Activated T-helper 2 cell treated with anti-CD3 and anti-CD28 coated beads, Interferon-gamma antibody, Interleukin-2, Interleukin-4, amounts not matched to agents 10 μg/mL and 5 μg/mL and 100 μg/mL, durations not matched to agents 14 hours and 24 hours and 36 hours (primary cell): Measurements from ENCODE around the gene FNIP1. TPM values are rescaled to one million over a fixed set of nuclear protein-coding genes. Genes with fewer than 3 reads are reported as not detected.
"Not testable (repeated sequence)": the region's sequence is repeated elsewhere in the genome, so short reads cannot be mapped to it uniquely, and the experiment has no call there.

Experiments used
- DNase-seq: peaks from one replicate; pipeline ENCODE4 v3.0.0; 2021; ENCODE audit warnings: low spot score
- H3K27ac Mint-ChIP-seq: one replicate; pipeline ENCODE4 v1.8.0; 2021; ENCODE audit warnings: mixed read lengths
- H3K27me3 Mint-ChIP-seq: one replicate; pipeline ENCODE4 v1.8.0; 2021; ENCODE audit warnings: low read depth, mixed read lengths
- H3K36me3 Mint-ChIP-seq: one replicate; pipeline ENCODE4 v1.8.0; 2021; ENCODE audit warnings: low read depth, mixed read lengths
- H3K4me1 Mint-ChIP-seq: one replicate; pipeline ENCODE4 v1.8.0; 2021; ENCODE audit warnings: low read depth, mixed read lengths
- H3K4me3 Mint-ChIP-seq: one replicate; pipeline ENCODE4 v1.8.0; 2021; ENCODE audit warnings: low read depth, mild to moderate bottlenecking, moderate library complexity, mixed read lengths
- H3K9me3 Mint-ChIP-seq: one replicate; pipeline ENCODE4 v1.8.0; 2021; ENCODE audit warnings: mixed read lengths
- intact Hi-C: fragments of 100-400 bp; cut with micrococcal nuclease; formaldehyde crosslinking; loops from one replicate; pipeline ENCODE4 v1.15.1; 2023
- total RNA-seq: library from RNA; stranded (reverse); gene quantifications from 2 replicates; pipeline ENCODE4 v1.2.3, GENCODE V29; 2022

FNIP1 gene
- total RNA-seq, 1 donor from 2014 or later, result 18.1 TPM

DNA sequence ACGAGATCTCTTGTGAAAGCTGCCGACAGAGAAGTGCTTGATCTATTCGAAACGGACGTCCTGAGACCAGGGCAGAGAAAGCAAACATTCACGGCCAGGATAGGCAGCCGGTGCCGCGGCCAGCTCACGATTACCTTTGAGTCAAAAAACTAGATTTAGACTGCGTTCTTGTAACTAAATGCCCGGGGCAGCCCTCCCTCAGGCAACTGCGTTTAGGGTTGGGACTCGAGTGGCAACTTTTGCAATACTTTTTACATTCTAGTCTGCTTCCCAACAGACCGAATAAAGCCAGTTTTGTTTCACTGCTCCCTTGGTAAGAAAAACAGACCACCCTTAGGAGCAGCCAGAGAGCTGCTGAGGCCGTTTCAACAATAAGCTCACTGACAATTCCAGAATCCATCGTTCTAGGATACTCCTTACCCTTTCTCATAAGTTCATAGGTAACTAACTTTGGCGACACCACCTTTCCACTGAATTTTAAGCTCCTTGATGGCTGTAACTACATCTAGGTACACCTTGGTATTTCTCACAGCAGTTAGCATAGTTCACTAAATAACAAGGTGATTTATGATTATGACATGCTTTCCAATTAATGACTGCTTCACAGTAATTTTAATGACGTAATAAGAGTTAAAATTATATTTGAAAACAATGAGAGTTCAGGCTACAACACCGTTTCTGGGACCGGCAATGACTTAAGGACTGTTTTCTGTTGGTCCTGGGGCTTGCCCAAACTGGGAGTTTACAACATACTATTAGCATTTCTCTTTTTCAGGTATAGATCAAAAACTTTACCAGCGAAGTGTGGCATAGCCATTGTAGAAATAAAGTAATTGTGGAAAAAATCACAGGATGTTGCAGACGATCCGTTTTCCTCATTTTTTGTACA, 160.9 kb downstream of the FNIP1 start:
- peak overlapping the region; percentile 97 for H3K27ac Mint-ChIP-seq
- H3K27me3 Mint-ChIP-seq, result no peaks in the 10 kb centered on the region
- peak overlapping the region; percentile 95 for H3K4me3 Mint-ChIP-seq
- no peak for DNase-seq
- intact Hi-C loops, result loop anchor here (1.0 to 10.0 kb wide), 10 partner anchors 41 to 789 kb away; partner anchors contain the start of genes FNIP1 and LYRM7
- no peaks in the 10 kb centered on the region for H3K9me3 Mint-ChIP-seq
- H3K36me3 Mint-ChIP-seq, result peaks cover 7% of the 10 kb centered on the region
- H3K4me1 Mint-ChIP-seq, result peaks cover 37% of the 10 kb centered on the region

DNA sequence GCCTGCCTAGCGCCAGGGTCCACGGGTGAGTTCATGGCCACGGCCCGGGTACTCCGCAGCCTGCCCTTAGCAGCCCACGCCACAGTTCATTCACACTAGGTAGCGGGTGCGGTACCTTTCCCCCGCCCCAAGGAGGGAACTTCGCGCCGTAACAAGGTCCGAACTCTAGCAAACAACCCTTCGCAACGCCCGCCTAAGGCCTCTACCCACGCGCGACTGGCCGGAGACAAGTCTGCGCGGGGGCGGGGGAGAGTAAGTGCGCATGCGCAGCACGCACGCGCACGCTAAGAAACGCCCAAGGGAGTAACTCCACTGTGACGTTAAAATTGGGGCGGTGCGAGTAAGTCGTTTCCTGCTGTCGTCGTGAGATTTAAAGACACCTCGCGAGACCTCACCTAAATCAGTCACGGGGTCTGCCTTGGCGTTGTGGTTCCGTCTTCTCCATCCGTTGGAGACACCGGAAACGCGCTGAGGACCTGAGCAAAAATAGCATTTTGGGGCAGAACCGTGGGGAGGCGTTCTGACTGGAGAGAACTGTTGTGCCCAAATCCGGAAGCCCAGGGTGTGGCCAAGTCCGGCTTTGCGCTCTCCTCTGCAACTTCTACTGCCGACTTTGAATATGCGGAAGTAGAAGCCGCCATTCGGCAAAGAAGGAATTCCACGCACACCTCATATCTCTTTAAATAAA, 161.7 kb downstream of the FNIP1 start, which contains the start of gene RAPGEF6:
RAPGEF6 (minus strand) TSS at position 234 of the 688 bp plus-strand sequence; CDS start at position 35, 199 bp downstream.
- peak within 1 kb of the TSS; percentile 95 for H3K4me3 Mint-ChIP-seq
- peaks cover 7% of the 10 kb centered on the region for H3K36me3 Mint-ChIP-seq
- peak; percentile 98 for DNase-seq
- H3K9me3 Mint-ChIP-seq, result no peaks in the 10 kb centered on the region
- peak within 1 kb of the TSS; percentile 97 for H3K27ac Mint-ChIP-seq
- H3K4me1 Mint-ChIP-seq, result peaks cover 30% of the 10 kb centered on the region
- H3K27me3 Mint-ChIP-seq, result no peaks in the 10 kb centered on the region
- intact Hi-C loops, result loop anchor here (1.0 to 10.0 kb wide), 10 partner anchors 40 to 790 kb away; partner anchors contain the start of genes FNIP1 and LYRM7

DNA sequence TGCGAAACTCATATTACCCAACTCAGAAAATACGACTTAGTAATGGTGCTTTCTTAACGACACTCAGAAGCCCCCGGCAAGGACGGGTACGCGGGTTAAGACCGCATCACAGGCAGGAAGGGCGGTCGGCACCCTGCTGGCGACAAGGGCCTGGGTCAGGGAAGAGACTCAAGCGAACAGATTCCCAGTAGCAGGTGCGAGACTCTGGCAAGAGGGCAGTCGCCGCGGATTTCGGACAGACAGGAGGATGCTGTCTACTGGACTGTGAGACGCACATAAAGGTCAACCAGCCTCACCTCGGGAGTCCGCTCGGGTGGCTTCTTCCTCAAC, 162.2 kb downstream of the FNIP1 start:
- Mint-ChIP-seq H3K27me3 (no peaks in the 10 kb centered on the region), H3K4me3 (peak overlapping the region; percentile 95), H3K9me3 (no peaks in the 10 kb centered on the region), H3K4me1 (peaks cover 27% of the 10 kb centered on the region), H3K27ac (peak overlapping the region; percentile 97), H3K36me3 (peaks cover 7% of the 10 kb centered on the region)
- intact Hi-C loops, result loop anchor here (2.0 to 10.0 kb wide), 6 partner anchors 40 to 790 kb away; partner anchors contain the start of gene LYRM7
- peak; percentile 60 for DNase-seq

DNA sequence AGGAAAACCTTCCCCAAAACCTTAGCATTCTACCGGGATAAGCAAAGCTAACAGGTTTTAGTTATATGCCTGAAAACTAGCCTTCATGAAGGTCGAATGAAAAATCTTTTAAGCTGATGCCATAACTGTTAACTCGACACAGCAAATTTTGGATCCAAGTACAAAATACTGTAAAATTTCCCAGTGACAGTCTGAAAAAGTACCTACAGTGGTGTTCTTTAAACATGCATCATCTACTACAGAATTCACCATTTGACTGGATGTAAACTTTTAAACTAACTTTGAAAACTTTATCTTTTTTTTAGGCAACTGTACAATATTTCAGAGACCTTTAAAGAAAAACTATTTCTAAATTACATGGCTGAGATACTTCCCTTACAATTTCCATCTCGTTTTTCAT, 162.6 kb downstream of the FNIP1 start:
- intact Hi-C loops, result loop anchor here (2.0 to 10.0 kb wide), 6 partner anchors 39 to 791 kb away; partner anchors contain the start of gene LYRM7

DNA sequence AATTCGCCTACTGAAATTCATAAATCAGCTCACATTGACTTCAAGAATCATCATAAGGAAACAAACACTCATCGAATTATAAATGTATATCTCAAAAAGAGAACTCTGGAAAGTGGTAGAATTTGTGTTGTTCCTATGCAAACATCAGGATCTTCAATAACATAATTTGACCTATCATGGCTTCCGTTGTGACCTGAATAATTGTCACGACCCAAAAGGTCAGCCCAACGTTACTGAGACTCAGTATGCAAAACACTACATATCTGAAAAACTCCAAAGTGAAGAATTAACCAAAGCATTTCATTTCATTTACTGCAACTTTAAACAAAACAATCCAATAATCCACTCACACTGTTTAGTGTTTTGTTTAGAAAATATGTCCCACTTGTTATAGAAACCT, 163.0 kb downstream of the FNIP1 start:
- no peak for DNase-seq
- intact Hi-C loops, result loop anchor here (2.0 to 10.0 kb wide), 6 partner anchors 39 to 791 kb away; partner anchors contain the start of gene LYRM7
- no peaks in the 10 kb centered on the region for H3K9me3 Mint-ChIP-seq
- H3K4me3 Mint-ChIP-seq, result peak overlapping the region; percentile 95
- H3K27me3 Mint-ChIP-seq, result no peaks in the 10 kb centered on the region
- peaks cover 26% of the 10 kb centered on the region for H3K4me1 Mint-ChIP-seq
- H3K36me3 Mint-ChIP-seq, result peaks cover 13% of the 10 kb centered on the region
- peak overlapping the region; percentile 97 for H3K27ac Mint-ChIP-seq

More for the DNA sequence above, 162.6 kb downstream of the FNIP1 start:
- DNase-seq, result no peak
- Mint-ChIP-seq H3K4me1 (peaks cover 26% of the 10 kb centered on the region), H3K4me3 (peak overlapping the region; percentile 95), H3K27me3 (no peaks in the 10 kb centered on the region), H3K36me3 (peaks cover 9% of the 10 kb centered on the region), H3K9me3 (no peaks in the 10 kb centered on the region), H3K27ac (peak overlapping the region; percentile 97)

DNA sequence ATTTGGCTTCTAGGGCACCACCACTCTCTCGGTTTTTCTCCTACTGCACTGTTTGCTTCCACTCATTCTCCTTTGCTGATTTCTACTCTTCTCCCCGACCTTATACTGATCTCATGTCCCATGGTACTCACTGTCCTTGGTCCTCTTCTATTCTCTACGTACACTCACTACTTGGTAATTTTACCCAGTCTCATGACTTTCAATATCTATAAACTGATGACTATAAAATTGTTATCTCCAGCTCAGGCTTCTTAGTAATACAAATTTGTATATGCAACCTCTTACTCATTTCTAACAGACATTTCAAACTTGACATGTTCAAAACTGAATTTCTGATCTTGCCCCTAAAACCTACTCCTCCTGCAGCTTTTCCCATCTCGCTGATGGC, 165.9 kb downstream of the FNIP1 start:
- intact Hi-C loops, result loop anchor here (10.0 kb wide), 2 partner anchors 376 to 794 kb away; no protein-coding TSS in a partner anchor
- Mint-ChIP-seq H3K9me3 (no peaks in the 10 kb centered on the region), H3K27me3 (no peaks in the 10 kb centered on the region), H3K27ac (no peak overlapping the region), H3K4me1 (peaks cover 26% of the 10 kb centered on the region), H3K4me3 (no peak overlapping the region), H3K36me3 (peaks cover 20% of the 10 kb centered on the region)
- DNase-seq, result no peak

DNA sequence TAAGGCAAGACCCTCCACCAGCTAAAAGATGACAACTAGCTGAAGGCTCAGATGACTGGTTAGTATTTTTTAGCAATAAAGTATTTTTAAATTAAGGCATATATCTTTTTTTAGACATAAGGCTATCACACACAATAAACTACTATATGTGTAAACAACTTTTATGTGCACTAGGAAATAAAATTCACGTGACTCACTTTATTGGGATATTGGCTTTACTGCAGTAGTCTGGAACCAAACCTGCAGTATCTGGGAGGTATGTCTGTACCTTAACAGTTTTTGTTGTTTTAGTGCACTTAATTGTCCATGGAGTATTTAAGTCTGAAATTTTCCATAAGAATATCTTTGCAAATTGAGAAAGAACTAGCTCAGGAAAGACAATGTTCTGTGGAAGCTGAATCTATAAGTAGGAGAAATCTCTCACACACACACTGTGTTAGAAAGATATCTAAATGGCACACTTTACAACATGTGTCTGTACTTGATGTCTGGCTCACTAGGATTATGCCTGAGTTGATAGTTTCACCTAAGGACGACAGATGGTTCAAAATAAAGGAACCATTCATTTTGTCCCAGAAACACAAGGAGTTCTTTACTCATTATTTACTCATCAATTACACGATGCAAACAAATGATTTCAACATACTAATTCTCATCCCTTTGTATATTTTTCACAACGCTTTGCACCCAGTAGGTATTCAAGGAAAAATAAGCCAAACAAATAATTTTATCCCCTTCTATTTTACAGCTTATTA, 166.4 kb downstream of the FNIP1 start:
- Mint-ChIP-seq H3K9me3 (no peaks in the 10 kb centered on the region), H3K36me3 (peaks cover 22% of the 10 kb centered on the region), H3K4me3 (no peak overlapping the region), H3K27me3 (no peaks in the 10 kb centered on the region), H3K27ac (no peak overlapping the region), H3K4me1 (peaks cover 28% of the 10 kb centered on the region)
- DNase-seq, result no peak
- intact Hi-C loops, result loop anchor here (10.0 kb wide), 2 partner anchors 376 to 794 kb away; no protein-coding TSS in a partner anchor

DNA sequence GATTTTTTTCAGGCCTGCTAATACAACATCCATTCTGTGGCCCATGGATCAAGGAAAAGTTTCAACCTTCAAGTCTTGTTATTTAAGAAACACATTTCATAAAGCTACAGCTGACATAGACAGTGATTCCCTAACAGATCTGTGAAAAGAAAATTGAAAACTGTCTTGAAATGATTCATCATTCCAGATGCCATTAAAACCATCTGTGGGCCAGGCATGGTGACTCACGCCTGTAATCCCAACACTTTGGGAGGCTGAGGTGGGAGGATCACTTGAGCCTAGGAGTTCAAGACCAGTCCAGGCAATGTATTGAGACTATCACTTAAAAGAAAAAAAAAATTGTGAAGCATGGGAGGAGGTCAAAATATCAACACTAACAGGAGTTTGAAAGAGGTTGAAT, 167.8 kb downstream of the FNIP1 start:
- peaks cover 30% of the 10 kb centered on the region for H3K4me1 Mint-ChIP-seq

DNA sequence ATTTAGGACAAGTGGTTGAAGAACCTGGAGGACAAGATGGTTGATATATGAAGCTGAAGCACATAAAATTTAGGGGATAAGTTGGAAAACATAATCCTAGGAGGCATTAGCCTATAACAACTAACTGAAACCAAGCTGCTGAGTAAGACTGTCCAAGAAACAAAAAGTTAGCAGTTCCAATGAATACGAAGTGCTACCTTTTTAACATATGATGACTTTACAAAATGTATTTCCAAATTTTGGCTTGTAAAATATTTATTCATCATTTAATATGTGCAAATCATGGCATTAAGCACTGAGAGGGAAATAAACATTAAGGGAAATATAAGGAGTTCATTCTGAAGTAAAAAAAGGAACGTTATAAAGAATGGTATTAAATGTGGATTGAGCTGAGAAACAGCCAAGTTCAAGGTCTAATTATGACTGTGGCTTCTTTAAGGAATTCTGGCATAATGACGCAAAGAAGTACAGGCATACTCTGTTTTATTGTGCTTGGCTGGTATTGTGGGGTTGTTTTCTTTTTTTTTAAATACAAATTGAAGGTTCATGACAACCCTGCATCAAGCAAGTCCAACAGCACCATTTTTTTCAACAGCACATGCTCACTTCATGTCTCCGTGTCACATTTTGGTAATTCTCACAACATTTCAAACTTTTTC, 169.5 kb downstream of the FNIP1 start:
- H3K4me1 Mint-ChIP-seq, result peaks cover 37% of the 10 kb centered on the region
- no peak overlapping the region for H3K27ac Mint-ChIP-seq
- H3K36me3 Mint-ChIP-seq, result peaks cover 33% of the 10 kb centered on the region
- no peaks in the 10 kb centered on the region for H3K9me3 Mint-ChIP-seq
- H3K4me3 Mint-ChIP-seq, result no peak overlapping the region
- intact Hi-C loops, result no loop called here
- no peaks in the 10 kb centered on the region for H3K27me3 Mint-ChIP-seq
- no peak for DNase-seq

More for the DNA sequence above, 167.8 kb downstream of the FNIP1 start:
- DNase-seq, result no peak
- no peaks in the 10 kb centered on the region for H3K27me3 Mint-ChIP-seq
- no peak overlapping the region for H3K4me3 Mint-ChIP-seq
- peak overlapping the region; percentile 44 for H3K27ac Mint-ChIP-seq
- no peaks in the 10 kb centered on the region for H3K9me3 Mint-ChIP-seq
- intact Hi-C loops, result no loop called here
- peaks cover 23% of the 10 kb centered on the region for H3K36me3 Mint-ChIP-seq

DNA sequence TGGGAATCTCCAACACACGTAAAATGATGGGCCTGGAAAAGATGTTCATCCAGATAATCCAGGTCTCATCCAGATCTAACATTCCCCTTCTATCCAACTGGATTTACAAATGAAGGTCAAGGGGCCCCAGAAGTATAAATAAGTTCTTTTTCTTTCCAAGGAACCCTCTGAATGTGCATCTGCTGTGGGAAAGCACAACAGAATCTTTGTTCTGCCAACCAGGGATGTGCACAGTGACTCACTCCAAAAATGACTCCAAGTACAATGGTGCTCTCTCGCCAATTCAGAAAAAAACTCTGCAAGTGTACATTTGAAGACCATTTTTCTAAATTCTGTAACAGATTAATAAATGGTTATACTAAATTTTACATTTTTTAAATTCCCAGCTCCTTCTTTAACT, 174.2 kb downstream of the FNIP1 start:
- peaks cover 39% of the 10 kb centered on the region for H3K36me3 Mint-ChIP-seq
- DNase-seq, result no peak
- intact Hi-C loops, result no loop called here
- H3K4me3 Mint-ChIP-seq, result no peak overlapping the region
- H3K27me3 Mint-ChIP-seq, result no peaks in the 10 kb centered on the region
- H3K27ac Mint-ChIP-seq, result no peak overlapping the region
- peaks cover 39% of the 10 kb centered on the region for H3K4me1 Mint-ChIP-seq
- no peaks in the 10 kb centered on the region for H3K9me3 Mint-ChIP-seq

DNA sequence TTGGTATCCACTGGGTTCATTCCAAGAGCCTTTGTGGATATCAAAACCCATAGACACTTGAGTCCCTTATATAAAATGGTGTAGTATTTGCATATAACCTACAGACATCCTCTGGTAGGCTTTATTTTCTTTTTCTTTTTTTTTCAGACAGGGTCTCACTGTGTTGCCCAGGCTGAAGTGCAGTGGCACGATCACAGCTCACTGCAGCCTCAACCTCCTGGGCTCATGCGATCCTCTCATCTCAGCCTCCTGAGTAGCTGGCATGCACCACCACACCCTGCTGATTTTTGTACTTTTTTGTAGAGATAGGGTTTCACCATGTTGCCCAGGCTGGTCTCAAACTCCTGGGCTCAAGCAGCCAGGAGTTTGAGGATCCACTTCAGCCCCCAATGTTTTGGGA, 175.7 kb downstream of the FNIP1 start:
- DNase-seq, H3K27me3 Mint-ChIP-seq, intact Hi-C loops, H3K4me3 Mint-ChIP-seq, H3K27ac Mint-ChIP-seq, H3K9me3 Mint-ChIP-seq: not testable (repeated sequence)
- H3K4me1 Mint-ChIP-seq, result peaks cover 42% of the 10 kb centered on the region
- H3K36me3 Mint-ChIP-seq, result peaks cover 48% of the 10 kb centered on the region

DNA sequence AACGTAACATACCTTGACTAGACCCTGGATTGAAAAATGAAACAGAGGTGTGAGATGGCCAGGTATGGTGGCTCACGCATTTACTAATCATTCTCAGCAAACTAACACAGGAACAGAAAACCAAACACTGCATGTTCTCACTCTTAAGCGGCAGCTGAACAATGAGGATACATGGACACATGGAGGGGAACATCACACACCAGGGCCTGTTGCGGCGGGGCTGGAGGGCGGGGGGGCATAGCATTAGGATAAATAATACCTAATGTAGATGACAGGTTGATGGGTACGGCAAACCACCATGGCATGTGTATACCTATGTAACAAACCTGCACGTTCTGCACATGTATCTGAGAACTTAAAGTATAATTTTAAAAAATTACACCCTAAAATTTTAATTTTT, 177.7 kb downstream of the FNIP1 start:
- Mint-ChIP-seq H3K4me1 (peaks cover 38% of the 10 kb centered on the region), H3K4me3 (no peak overlapping the region)
- no peak for DNase-seq

More for the DNA sequence above, 177.7 kb downstream of the FNIP1 start:
- peaks cover 57% of the 10 kb centered on the region for H3K36me3 Mint-ChIP-seq
- H3K27me3 Mint-ChIP-seq, result no peaks in the 10 kb centered on the region
- intact Hi-C loops, result no loop called here
- H3K27ac Mint-ChIP-seq, result no peak overlapping the region
- H3K9me3 Mint-ChIP-seq, result no peaks in the 10 kb centered on the region
